Right ventricle myocardium inferior (tissue), 1 donor: ENCODE results near the gene IQCF6. TPM values are rescaled to one million over a fixed set of nuclear protein-coding genes. Genes with fewer than 3 reads are reported as not detected.
A peak's percentile ranks its signal among the peaks of the same experiment; 100 is the strongest.
"Not testable (repeated sequence)": the region's sequence is repeated elsewhere in the genome, so short reads cannot be mapped to it uniquely, and the experiment has no call there.

Source experiments
- ATAC-seq: fragments of 200-7000 bp; cut with Tn5 transposase; one replicate; pipeline ENCODE4 v1.9.1; 2020; ENCODE audit warnings: mild to moderate bottlenecking, moderate library complexity
- DNase-seq: peaks from one replicate; pipeline ENCODE4 v3.0.0; 2021; ENCODE audit errors: missing footprints
- intact Hi-C: fragments of 100-400 bp; cut with DNase I; formaldehyde crosslinking; loops from one replicate; pipeline ENCODE4 v1.11.0; 2022
- long read RNA-seq: library from polyadenylated mRNA; unstranded; transcript quantifications from one replicate; pipeline ENCODE4 v2.0.0, GENCODE V29; 2021
- total RNA-seq: library from RNA; stranded (reverse); fragmentation: NEBNext Ultra II Directional; extraction: Animal tissue kit (Norgen Biotek cat#: 25700); gene quantifications from one replicate; pipeline ENCODE4 v1.2.1, GENCODE V29; 2021
- donor health status: DM: no; HTN: yes; CAD: no; lungs with severe emphysema.

IQCF6 gene
- total RNA-seq: not detected
- long read RNA-seq: 0 reads

- intact Hi-C loops: no loop called here
- DNase-seq: no peak
- no peak for ATAC-seq
These were observed at the start of gene IQCF6 for GRCh38 chr3:51779137-51779536. Gene IQCF6, minus strand, starts transcription at chr3:51779237. Its CDS starts 13 bp downstream, at chr3:51779224.

- DNase-seq (no peak), ATAC-seq (no peak)
- intact Hi-C loops: no loop called here
These were observed 49.3 kb upstream of the IQCF6 start for GRCh38 chr3:51828297-51828696.

- intact Hi-C loops: no loop called here
- no peak for DNase-seq
- ATAC-seq: no peak
These were observed 40.8 kb upstream of the IQCF6 start for GRCh38 chr3:51819709-51820406.

- DNase-seq (no peak), ATAC-seq (no peak)
- intact Hi-C loops: no loop called here
These were observed 40.1 kb upstream of the IQCF6 start for GRCh38 chr3:51819151-51819550.

GRCh38 chr3:51817375-51817774 lies 38.3 kb upstream of the IQCF6 start:
- ATAC-seq (no peak), DNase-seq (no peak)
- intact Hi-C loops: no loop called here

GRCh38 chr3:51816723-51817122 lies 37.7 kb upstream of the IQCF6 start:
- DNase-seq (no peak), ATAC-seq (no peak)
- intact Hi-C loops: no loop called here

GRCh38 chr3:51815614-51816013 lies 36.6 kb upstream of the IQCF6 start:
- DNase-seq (no peak), ATAC-seq (no peak)
- intact Hi-C loops: no loop called here

- intact Hi-C loops: no loop called here
- ATAC-seq: peak; percentile 20
These were observed 35.0 kb upstream of the IQCF6 start for GRCh38 chr3:51814034-51814433.

GRCh38 chr3:51813539-51813938 lies 34.5 kb upstream of the IQCF6 start:
- ATAC-seq (peak; percentile 75), DNase-seq (peak; percentile 74)
- intact Hi-C loops: no loop called here

More at GRCh38 chr3:51814034-51814433, 35.0 kb upstream of the IQCF6 start:
- DNase-seq: no peak

- intact Hi-C loops: no loop called here
- DNase-seq (no peak), ATAC-seq (no peak)
These were observed 29.9 kb upstream of the IQCF6 start for GRCh38 chr3:51808934-51809333.

- ATAC-seq (no peak), DNase-seq (no peak)
- intact Hi-C loops: no loop called here
These were observed 23.2 kb upstream of the IQCF6 start for GRCh38 chr3:51802106-51802703.

- no peak for DNase-seq
- no peak for ATAC-seq
- intact Hi-C loops: loop anchor here (1.0 kb wide), 1 partner anchor 298 kb away; no protein-coding TSS in a partner anchor
These were observed 21.7 kb upstream of the IQCF6 start for GRCh38 chr3:51800750-51801125.

GRCh38 chr3:51799879-51800749 lies 21.1 kb upstream of the IQCF6 start:
- DNase-seq (no peak), ATAC-seq (no peak)
- intact Hi-C loops: loop anchor here (1.0 to 5.0 kb wide), 2 partner anchors 83 to 298 kb away; no protein-coding TSS in a partner anchor

GRCh38 chr3:51798411-51798963 lies 19.4 kb upstream of the IQCF6 start:
- intact Hi-C loops: loop anchor here (5.0 kb wide), 1 partner anchor 81 kb away; no protein-coding TSS in a partner anchor
- ATAC-seq (no peak), DNase-seq (no peak)

GRCh38 chr3:51796854-51797253 lies 17.8 kb upstream of the IQCF6 start:
- DNase-seq: no peak
- ATAC-seq: no peak
- intact Hi-C loops: loop anchor here (5.0 kb wide), 1 partner anchor 80 kb away; no protein-coding TSS in a partner anchor

- DNase-seq: no peak
- ATAC-seq: no peak
- intact Hi-C loops: no loop called here
These were observed 15.2 kb upstream of the IQCF6 start for GRCh38 chr3:51794206-51794605.

GRCh38 chr3:51792206-51792605 lies 13.2 kb upstream of the IQCF6 start:
- intact Hi-C loops: no loop called here
- no peak for DNase-seq
- no peak for ATAC-seq

GRCh38 chr3:51789437-51789836 lies 10.4 kb upstream of the IQCF6 start:
- ATAC-seq: no peak
- intact Hi-C loops: no loop called here
- DNase-seq: no peak

GRCh38 chr3:51787576-51787975 lies 8.5 kb upstream of the IQCF6 start:
- ATAC-seq, intact Hi-C loops, DNase-seq: not testable (repeated sequence)
